Keratinocyte (primary cell): ENCODE measurements around the gene AZIN2.

Experiments used
- EZH2 ChIP-seq: IDR thresholded peaks from one replicate; pipeline ENCODE4 v1.6.1; 2012; ENCODE audit warnings: inconsistent platforms, mild to moderate bottlenecking, low read length, moderate library complexity
- TF ChIP-seq, protein P1 (sequence below), 3 experiments: IDR thresholded peaks in 1 of 3; conservative IDR thresholded peaks in 1 of 3; optimal IDR thresholded peaks in 1 of 3; 2 replicates in 2 of 3; 3 replicates in 1 of 3; pipeline versions ENCODE3 to v1.5.1; 2011; ENCODE audit warnings: low read length in 3 of 3, mild to moderate bottlenecking in 3 of 3, moderate library complexity in 2 of 3, control low read depth in 1 of 3, inconsistent platforms in 1 of 3; ENCODE audit not compliant: insufficient read depth in 2 of 3; ENCODE audit errors: extremely low read depth in 1 of 3

DNA sequence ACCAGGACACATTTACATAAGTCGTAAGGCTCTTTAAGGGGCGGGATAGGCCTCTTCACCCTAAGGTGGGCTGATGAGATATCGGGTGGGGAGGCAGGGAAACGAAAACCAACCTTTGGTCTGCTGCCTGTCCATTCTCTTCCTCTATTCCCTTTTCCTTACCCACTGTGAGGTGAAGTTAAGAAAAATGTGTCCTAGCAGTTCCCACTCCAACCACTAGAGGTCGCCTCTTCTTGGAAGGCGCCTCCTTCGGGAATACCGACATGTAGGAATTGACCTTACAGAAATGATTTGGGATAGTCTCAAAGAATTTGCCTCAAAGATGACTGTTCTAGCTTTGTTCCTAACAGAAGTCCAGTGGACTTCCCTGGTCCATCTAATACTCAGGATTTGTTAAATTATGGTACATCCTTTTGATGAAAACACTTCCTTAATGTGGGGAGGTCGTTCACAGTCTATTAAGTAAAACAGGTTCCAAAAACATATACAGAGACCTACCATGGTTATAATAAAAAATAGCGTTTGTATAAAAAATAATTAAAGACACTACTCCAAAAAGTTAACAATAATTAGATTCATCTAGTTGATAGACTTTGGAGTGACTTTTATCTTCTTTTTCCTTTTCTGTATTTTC, 14.1 kb downstream of the AZIN2 start:
- no peak for TF ChIP-seq EZH2
- TF ChIP-seq, protein P1, sequence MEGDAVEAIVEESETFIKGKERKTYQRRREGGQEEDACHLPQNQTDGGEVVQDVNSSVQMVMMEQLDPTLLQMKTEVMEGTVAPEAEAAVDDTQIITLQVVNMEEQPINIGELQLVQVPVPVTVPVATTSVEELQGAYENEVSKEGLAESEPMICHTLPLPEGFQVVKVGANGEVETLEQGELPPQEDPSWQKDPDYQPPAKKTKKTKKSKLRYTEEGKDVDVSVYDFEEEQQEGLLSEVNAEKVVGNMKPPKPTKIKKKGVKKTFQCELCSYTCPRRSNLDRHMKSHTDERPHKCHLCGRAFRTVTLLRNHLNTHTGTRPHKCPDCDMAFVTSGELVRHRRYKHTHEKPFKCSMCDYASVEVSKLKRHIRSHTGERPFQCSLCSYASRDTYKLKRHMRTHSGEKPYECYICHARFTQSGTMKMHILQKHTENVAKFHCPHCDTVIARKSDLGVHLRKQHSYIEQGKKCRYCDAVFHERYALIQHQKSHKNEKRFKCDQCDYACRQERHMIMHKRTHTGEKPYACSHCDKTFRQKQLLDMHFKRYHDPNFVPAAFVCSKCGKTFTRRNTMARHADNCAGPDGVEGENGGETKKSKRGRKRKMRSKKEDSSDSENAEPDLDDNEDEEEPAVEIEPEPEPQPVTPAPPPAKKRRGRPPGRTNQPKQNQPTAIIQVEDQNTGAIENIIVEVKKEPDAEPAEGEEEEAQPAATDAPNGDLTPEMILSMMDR (optimal IDR thresholded peaks at IDR 0.05 in 1 of 3, IDR thresholded peaks at IDR 0.05 in 1 of 3, conservative IDR thresholded peaks at IDR 0.05 in 1 of 3; ENCODE audit: extremely low read depth in 1 of 3, insufficient read depth in 2 of 3, low read length in 3 of 3) = peak; percentile 83 to 99 (median 95)
